Panc1 (cell line): ENCODE measurements around the gene ANO6.

ENCODE experiments used
- CTCF ChIP-seq: fragments of 450-650 bp; IDR thresholded peaks from 2 replicates; pipeline ENCODE4 v1.5.1; 2017; ENCODE audit warnings: mild to moderate bottlenecking
- POLR2AphosphoS5 ChIP-seq: IDR thresholded peaks from 2 replicates; pipeline ENCODE4 v1.6.1; 2012; ENCODE audit warnings: mild to moderate bottlenecking, low read depth, low read length, moderate library complexity

- TF ChIP-seq POLR2AphosphoS5 (peak; percentile 23; the same call in 1 of the 2 replicates), CTCF (peak; percentile 69)
Observed at GRCh38 chr12:45268672-45269411, 52.9 kb downstream of the ANO6 start.
